Measurements from ENCODE around the gene NDUFAF2. TPM values are rescaled to one million over a fixed set of nuclear protein-coding genes. Genes with fewer than 3 reads are reported as not detected.

NDUFAF2 gene
- total RNA-seq, 4 donors from 2014 or later = 16.0 to 24.1 (median 20.2) TPM

GRCh38 chr5:61139094-61139873, 194.3 kb downstream of the NDUFAF2 start:
- WGBS, 2 donors = 83 to 89% methylated on average over 5 of the region's 5 CpGs
- Histone ChIP-seq H3K9me3 (no peaks in the 10 kb centered on the region), H3K4me1 (no peaks in the 10 kb centered on the region), H3K27ac (no peak overlapping the region), H3K36me3 (no peaks in the 10 kb centered on the region), H3K27me3 (no peaks in the 10 kb centered on the region), H3K4me3 (replicated peaks in 1 of 3) (no peak overlapping the region)
- no peak for DNase-seq
- TF ChIP-seq POLR2A (IDR thresholded peaks at IDR 0.05) (no peak), CTCF (IDR thresholded peaks at IDR 0.05) (peak in 1 of 6 experiments; percentile 11)
- intact Hi-C loops (cut with DNase I) = no loop called here

GRCh38 chr5:61139931-61140330, 194.9 kb downstream of the NDUFAF2 start:
- Histone ChIP-seq H3K9me3 (no peaks in the 10 kb centered on the region), H3K4me3 (replicated peaks in 1 of 3) (no peak overlapping the region), H3K36me3 (no peaks in the 10 kb centered on the region), H3K4me1 (no peaks in the 10 kb centered on the region), H3K27ac (no peak overlapping the region), H3K27me3 (no peaks in the 10 kb centered on the region)
- intact Hi-C loops (cut with DNase I) = no loop called here
- 93% methylated on average over 4 of the region's 4 CpGs for WGBS, 2 donors
- TF ChIP-seq POLR2A (IDR thresholded peaks at IDR 0.05) (no peak), CTCF (IDR thresholded peaks at IDR 0.05) (no peak)
- DNase-seq = no peak

GRCh38 chr5:61141801-61142200, 196.8 kb downstream of the NDUFAF2 start:
- Histone ChIP-seq H3K4me3 (replicated peaks in 1 of 3) (no peak overlapping the region), H3K9me3 (no peaks in the 10 kb centered on the region)

GRCh38 chr5:61142391-61142790, 197.4 kb downstream of the NDUFAF2 start:
- H3K9me3 ChIP-seq = no peaks in the 10 kb centered on the region
- no peaks in the 10 kb centered on the region for H3K27me3 ChIP-seq
- DNase-seq = no peak
- no peaks in the 10 kb centered on the region for H3K4me1 ChIP-seq
- TF ChIP-seq POLR2A (IDR thresholded peaks at IDR 0.05) (no peak), CTCF (IDR thresholded peaks at IDR 0.05) (no peak)
- no peaks in the 10 kb centered on the region for H3K36me3 ChIP-seq
- intact Hi-C loops (cut with DNase I) = no loop called here
- no peak overlapping the region for H3K27ac ChIP-seq
- WGBS, 2 donors = 90 to 96% methylated on average over 1 of the region's 1 CpG
- no peak overlapping the region for H3K4me3 ChIP-seq (replicated peaks in 1 of 3)

More at GRCh38 chr5:61141801-61142200, 196.8 kb downstream of the NDUFAF2 start:
- Histone ChIP-seq H3K27ac (no peak overlapping the region), H3K36me3 (no peaks in the 10 kb centered on the region), H3K27me3 (no peaks in the 10 kb centered on the region), H3K4me1 (no peaks in the 10 kb centered on the region)
- intact Hi-C loops (cut with DNase I) = no loop called here
- 72 to 80% methylated on average over 1 of the region's 1 CpG for WGBS, 2 donors
- TF ChIP-seq POLR2A (IDR thresholded peaks at IDR 0.05) = no peak
- no peak for DNase-seq

GRCh38 chr5:61142811-61143210, 197.8 kb downstream of the NDUFAF2 start:
- Histone ChIP-seq H3K27ac (no peak overlapping the region), H3K4me3 (replicated peaks in 1 of 3) (no peak overlapping the region), H3K36me3 (no peaks in the 10 kb centered on the region), H3K9me3 (no peaks in the 10 kb centered on the region), H3K4me1 (no peaks in the 10 kb centered on the region), H3K27me3 (no peaks in the 10 kb centered on the region)
- no peak for DNase-seq
- intact Hi-C loops (cut with DNase I) = no loop called here
- no peak for TF ChIP-seq POLR2A (IDR thresholded peaks at IDR 0.05)
- WGBS, 2 donors = 84 to 86% methylated on average over 3 of the region's 3 CpGs

GRCh38 chr5:61148515-61148914, 203.5 kb downstream of the NDUFAF2 start:
- intact Hi-C loops (cut with DNase I) = no loop called here

More at GRCh38 chr5:61148515-61148914, 203.5 kb downstream of the NDUFAF2 start:
- Histone ChIP-seq H3K36me3 (no peaks in the 10 kb centered on the region), H3K4me1 (no peaks in the 10 kb centered on the region), H3K9me3 (no peaks in the 10 kb centered on the region), H3K4me3 (replicated peaks in 1 of 3) (no peak overlapping the region), H3K27ac (no peak overlapping the region), H3K27me3 (no peaks in the 10 kb centered on the region)
- TF ChIP-seq POLR2A (IDR thresholded peaks at IDR 0.05) = no peak
- no peak for TF ChIP-seq CTCF (IDR thresholded peaks at IDR 0.05)
- no peak for DNase-seq

All from thyroid gland (tissue), 4 donors.